ENCODE measurements around the gene CDH23. TPM values are rescaled to one million over a fixed set of nuclear protein-coding genes. Genes with fewer than 3 reads are reported as not detected.

The CDH23 gene
- polyA plus RNA-seq, 2 of the 4 experiments (the other 2 are of a cell fraction), result 1.1 to 2.3 TPM

DNA sequence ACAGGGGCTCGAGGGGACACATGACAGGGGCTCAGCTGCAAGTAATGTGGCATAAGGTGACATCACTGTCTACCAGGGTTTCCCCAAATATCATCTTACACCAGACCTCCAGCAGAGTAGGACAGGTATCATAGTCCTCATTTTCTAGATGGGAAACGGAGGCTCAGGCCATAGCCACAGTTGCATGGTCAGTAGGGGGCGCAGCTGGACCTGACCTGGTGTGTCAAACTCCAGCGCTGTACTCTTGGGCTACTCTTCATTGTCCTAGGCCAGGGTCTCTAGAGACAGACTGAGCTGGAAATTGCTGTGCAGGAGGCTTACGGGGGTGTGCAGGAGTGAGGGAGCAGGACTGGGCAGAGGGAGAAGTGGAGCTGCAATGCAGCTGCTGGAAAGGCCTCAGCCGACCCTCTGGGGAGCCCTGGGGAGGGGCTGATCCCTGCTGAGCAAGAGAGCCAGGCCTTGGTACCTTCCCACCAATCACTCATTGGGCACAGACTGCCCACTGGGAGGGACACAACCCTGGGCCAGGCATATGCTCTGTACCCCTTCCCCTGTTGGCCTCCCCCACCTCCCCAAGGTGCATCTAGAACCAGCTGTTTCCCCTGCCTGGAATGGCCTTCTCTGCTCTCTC, 89.9 kb downstream of the CDH23 start:
- FAIRE-seq (no peak), ATAC-seq (peak in 1 of 2 experiments; percentile 72; a peak in 3 of 6 replicates), DNase-seq (ENCODE audit: low read depth in 1 of 2, low spot score in 1 of 2) (peak in 1 of 2 experiments; percentile 23)
- H3K4me2 ChIP-seq, result no peak overlapping the region
- H3K9me3 ChIP-seq, result peaks cover 15% of the 10 kb centered on the region; the same call in 2 of the 3 replicates
- no peak overlapping the region for H3K4me3 ChIP-seq
- H3K27ac ChIP-seq, result no peak overlapping the region
- ChIA-PET CTCF (interaction anchor here (1.0 to 2.3 kb wide), 6 partner anchors 13 to 211 kb away, joined by 3 to 5 read pairs (median 4); no protein-coding TSS in a partner anchor), POLR2A (no interaction called here)
- 48% methylated on average over 6 of the region's 6 CpGs for WGBS (ENCODE audit: missing lambda C conversion rate)
- H3K4me1 ChIP-seq, result no peaks in the 10 kb centered on the region
- TF ChIP-seq, protein P1, sequence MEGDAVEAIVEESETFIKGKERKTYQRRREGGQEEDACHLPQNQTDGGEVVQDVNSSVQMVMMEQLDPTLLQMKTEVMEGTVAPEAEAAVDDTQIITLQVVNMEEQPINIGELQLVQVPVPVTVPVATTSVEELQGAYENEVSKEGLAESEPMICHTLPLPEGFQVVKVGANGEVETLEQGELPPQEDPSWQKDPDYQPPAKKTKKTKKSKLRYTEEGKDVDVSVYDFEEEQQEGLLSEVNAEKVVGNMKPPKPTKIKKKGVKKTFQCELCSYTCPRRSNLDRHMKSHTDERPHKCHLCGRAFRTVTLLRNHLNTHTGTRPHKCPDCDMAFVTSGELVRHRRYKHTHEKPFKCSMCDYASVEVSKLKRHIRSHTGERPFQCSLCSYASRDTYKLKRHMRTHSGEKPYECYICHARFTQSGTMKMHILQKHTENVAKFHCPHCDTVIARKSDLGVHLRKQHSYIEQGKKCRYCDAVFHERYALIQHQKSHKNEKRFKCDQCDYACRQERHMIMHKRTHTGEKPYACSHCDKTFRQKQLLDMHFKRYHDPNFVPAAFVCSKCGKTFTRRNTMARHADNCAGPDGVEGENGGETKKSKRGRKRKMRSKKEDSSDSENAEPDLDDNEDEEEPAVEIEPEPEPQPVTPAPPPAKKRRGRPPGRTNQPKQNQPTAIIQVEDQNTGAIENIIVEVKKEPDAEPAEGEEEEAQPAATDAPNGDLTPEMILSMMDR (IDR thresholded peaks at IDR 0.05), result peak; percentile 37
- TF ChIP-seq NR3C1 (IDR thresholded peaks at IDR 0.05) (no peak), HOXB5 (CRISPR knock-in tag; IDR thresholded peaks at IDR 0.05) (no peak), NFE2L2 (conservative IDR thresholded peaks at IDR 0.05; ENCODE audit: low read length) (no peak), RARB (CRISPR knock-in tag; IDR thresholded peaks at IDR 0.05) (no peak), RCOR1 (IDR thresholded peaks at IDR 0.05; ENCODE audit: low read depth, low read length) (no peak)

GRCh38 chr10:71487726-71488125, 91.0 kb downstream of the CDH23 start:
- 89% methylated on average over 1 of the region's 1 CpG for WGBS (ENCODE audit: missing lambda C conversion rate)
- H3K4me2 ChIP-seq, result no peak overlapping the region
- DNase-seq (ENCODE audit: low read depth in 1 of 2, low spot score in 1 of 2) (no peak), ATAC-seq (no peak), FAIRE-seq (no peak)
- CTCF ChIA-PET, result interaction anchor here (1.0 kb wide), 1 partner anchor 210 kb away, joined by 3 read pairs; no protein-coding TSS in a partner anchor
- H3K9me3 ChIP-seq, result peaks cover 15% of the 10 kb centered on the region; the same call in 2 of the 3 replicates
- H3K4me1 ChIP-seq, result no peaks in the 10 kb centered on the region
- no peak overlapping the region for H3K4me3 ChIP-seq
- H3K27ac ChIP-seq, result no peak overlapping the region
- TF ChIP-seq CHD2 (IDR thresholded peaks at IDR 0.05; ENCODE audit: low read length, partially characterized antibody) (no peak), KDM5A (IDR thresholded peaks at IDR 0.05) (no peak), EHF (CRISPR knock-in tag; IDR thresholded peaks at IDR 0.05) (no peak), CBX2 (IDR thresholded peaks at IDR 0.05; ENCODE audit: borderline replicate concordance, low read depth) (no peak), TFCP2L1 (CRISPR knock-in tag; IDR thresholded peaks at IDR 0.05) (no peak), RFX5 (IDR thresholded peaks at IDR 0.05) (no peak), EHMT2 (IDR thresholded peaks at IDR 0.05; ENCODE audit: low read depth) (no peak), PBX3 (IDR thresholded peaks at IDR 0.05) (no peak), NR3C1 (IDR thresholded peaks at IDR 0.05) (no peak), NFE2L2 (conservative IDR thresholded peaks at IDR 0.05; ENCODE audit: low read length) (no peak), RCOR1 (IDR thresholded peaks at IDR 0.05; ENCODE audit: low read depth, low read length) (no peak), POLR2A (IDR thresholded peaks at IDR 0.05; ENCODE audit: low read length) (no peak), NPAS2 (CRISPR knock-in tag; IDR thresholded peaks at IDR 0.05; ENCODE audit: borderline replicate concordance) (no peak), BHLHE40 (IDR thresholded peaks at IDR 0.05; ENCODE audit: low read depth, low read length) (no peak), CHD4 (IDR thresholded peaks at IDR 0.05; ENCODE audit: borderline replicate concordance) (no peak), ESRRA (IDR thresholded peaks at IDR 0.05; ENCODE audit: borderline replicate concordance, low read length) (no peak), SREBF2 (IDR thresholded peaks at IDR 0.05) (no peak), HOXB5 (CRISPR knock-in tag; IDR thresholded peaks at IDR 0.05) (no peak)
- TF ChIP-seq, protein P2, sequence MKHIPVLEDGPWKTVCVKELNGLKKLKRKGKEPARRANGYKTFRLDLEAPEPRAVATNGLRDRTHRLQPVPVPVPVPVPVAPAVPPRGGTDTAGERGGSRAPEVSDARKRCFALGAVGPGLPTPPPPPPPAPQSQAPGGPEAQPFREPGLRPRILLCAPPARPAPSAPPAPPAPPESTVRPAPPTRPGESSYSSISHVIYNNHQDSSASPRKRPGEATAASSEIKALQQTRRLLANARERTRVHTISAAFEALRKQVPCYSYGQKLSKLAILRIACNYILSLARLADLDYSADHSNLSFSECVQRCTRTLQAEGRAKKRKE (CRISPR knock-in tag; IDR thresholded peaks at IDR 0.05; ENCODE audit: low read depth), result no peak
- TF ChIP-seq, protein P1 (IDR thresholded peaks at IDR 0.05), result no peak
- POLR2A ChIA-PET, result no interaction called here

All from A549 (cell line).